Right atrium auricular region (tissue), 2 donors: Measurements from ENCODE around the gene TBX21. TPM values are rescaled to one million over a fixed set of nuclear protein-coding genes. Genes with fewer than 3 reads are reported as not detected.

Experiments
- DNase-seq: peaks from one replicate; pipeline ENCODE4 v3.0.0-alpha.2; 2019; ENCODE audit warnings: low spot score
- H3K27ac ChIP-seq, 2 donors: fragments of 200-600 bp; sonication (generic); 1 replicate in 1 of 2; 2 replicates in 1 of 2; pipeline ENCODE4 v1.5.1; 2016 to 2019
- H3K27me3 ChIP-seq, 2 donors: fragments of 200-600 bp; sonication (generic); one replicate each; pipeline versions ENCODE4 v1.5.1 to v1.6.0; 2017 to 2019
- H3K36me3 ChIP-seq: fragments of 200-600 bp; sonication (generic); one replicate; pipeline ENCODE4 v1.5.1; 2016
- H3K4me1 ChIP-seq, 2 donors: fragments of 200-600 bp; sonication (generic); one replicate each; pipeline versions ENCODE4 v1.5.1 to v1.6.0; 2017 to 2019
- H3K4me3 ChIP-seq, 2 donors: fragments of 200-600 bp; sonication (generic); 1 replicate in 1 of 2; 2 replicates in 1 of 2; pipeline ENCODE4 v1.5.1; 2017 to 2019; ENCODE audit warnings: mild to moderate bottlenecking in 1 of 2, moderate library complexity in 1 of 2
- H3K9me3 ChIP-seq, 2 donors: fragments of 200-600 bp; sonication (generic); one replicate each; pipeline ENCODE4 v1.5.1; 2019
- total RNA-seq, 2 donors: library from RNA; depleted of rRNA; stranded (reverse); fragments of >200 nt; gene quantifications; one replicate each; pipeline ENCODE4 v1.1.0, GENCODE V29; 2016
- TF ChIP-seq, protein P1 (sequence below), 2 donors: fragments of 200-600 bp; sonication (generic); IDR thresholded peaks; one replicate each; pipeline ENCODE4 v1.5.1; 2019; ENCODE audit warnings: antibody characterized with exemption in 2 of 2

Gene TBX21
- total RNA-seq, 2 donors from 2014 or later = 0.39 TPM; not detected in 1

DNA sequence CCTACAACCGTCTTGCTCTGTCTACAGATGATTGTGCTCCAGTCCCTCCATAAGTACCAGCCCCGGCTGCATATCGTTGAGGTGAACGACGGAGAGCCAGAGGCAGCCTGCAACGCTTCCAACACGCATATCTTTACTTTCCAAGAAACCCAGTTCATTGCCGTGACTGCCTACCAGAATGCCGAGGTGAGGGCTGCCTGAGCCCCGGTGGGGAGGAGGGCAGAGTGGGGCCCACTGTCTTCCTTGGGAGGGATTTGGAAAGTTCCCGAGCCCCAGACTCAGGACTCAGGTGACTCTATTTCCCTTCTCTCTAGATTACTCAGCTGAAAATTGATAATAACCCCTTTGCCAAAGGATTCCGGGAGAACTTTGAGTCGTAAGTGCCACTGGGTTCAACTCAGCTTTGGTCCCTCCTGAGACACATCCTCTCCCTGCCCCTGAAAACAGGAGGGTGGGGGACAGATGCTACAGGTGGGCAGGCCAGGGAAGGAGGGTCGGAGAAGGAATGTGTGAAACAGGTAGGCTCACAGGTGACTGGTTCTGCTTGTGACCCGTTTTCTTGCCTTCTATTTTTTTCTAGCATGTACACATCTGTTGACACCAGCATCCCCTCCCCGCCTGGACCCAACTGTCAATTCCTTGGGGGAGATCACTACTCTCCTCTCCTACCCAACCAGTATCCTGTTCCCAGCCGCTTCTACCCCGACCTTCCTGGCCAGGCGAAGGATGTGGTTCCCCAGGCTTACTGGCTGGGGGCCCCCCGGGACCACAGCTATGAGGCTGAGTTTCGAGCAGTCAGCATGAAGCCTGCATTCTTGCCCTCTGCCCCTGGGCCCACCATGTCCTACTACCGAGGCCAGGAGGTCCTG, 11.4 kb downstream of the TBX21 start:
- H3K9me3 ChIP-seq = no peaks in the 10 kb centered on the region
- no peak overlapping the region for H3K27ac ChIP-seq
- no peak overlapping the region for H3K4me3 ChIP-seq
- TF ChIP-seq, protein P1, sequence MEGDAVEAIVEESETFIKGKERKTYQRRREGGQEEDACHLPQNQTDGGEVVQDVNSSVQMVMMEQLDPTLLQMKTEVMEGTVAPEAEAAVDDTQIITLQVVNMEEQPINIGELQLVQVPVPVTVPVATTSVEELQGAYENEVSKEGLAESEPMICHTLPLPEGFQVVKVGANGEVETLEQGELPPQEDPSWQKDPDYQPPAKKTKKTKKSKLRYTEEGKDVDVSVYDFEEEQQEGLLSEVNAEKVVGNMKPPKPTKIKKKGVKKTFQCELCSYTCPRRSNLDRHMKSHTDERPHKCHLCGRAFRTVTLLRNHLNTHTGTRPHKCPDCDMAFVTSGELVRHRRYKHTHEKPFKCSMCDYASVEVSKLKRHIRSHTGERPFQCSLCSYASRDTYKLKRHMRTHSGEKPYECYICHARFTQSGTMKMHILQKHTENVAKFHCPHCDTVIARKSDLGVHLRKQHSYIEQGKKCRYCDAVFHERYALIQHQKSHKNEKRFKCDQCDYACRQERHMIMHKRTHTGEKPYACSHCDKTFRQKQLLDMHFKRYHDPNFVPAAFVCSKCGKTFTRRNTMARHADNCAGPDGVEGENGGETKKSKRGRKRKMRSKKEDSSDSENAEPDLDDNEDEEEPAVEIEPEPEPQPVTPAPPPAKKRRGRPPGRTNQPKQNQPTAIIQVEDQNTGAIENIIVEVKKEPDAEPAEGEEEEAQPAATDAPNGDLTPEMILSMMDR (IDR thresholded peaks at IDR 0.05) = no peak
- H3K36me3 ChIP-seq = no peaks in the 10 kb centered on the region
- no peaks in the 10 kb centered on the region for H3K27me3 ChIP-seq
- peak; percentile 42 for DNase-seq
- no peaks in the 10 kb centered on the region for H3K4me1 ChIP-seq

- Histone ChIP-seq H3K27ac (no peak overlapping the region), H3K27me3 (no peaks in the 10 kb centered on the region), H3K9me3 (no peaks in the 10 kb centered on the region), H3K4me1 (no peaks in the 10 kb centered on the region), H3K4me3 (no peak overlapping the region), H3K36me3 (no peaks in the 10 kb centered on the region)
- DNase-seq = no peak
- TF ChIP-seq, protein P1 (IDR thresholded peaks at IDR 0.05) = peak in 1 of 2 donors; percentile 21
These were observed 12.0 kb downstream of the TBX21 start for GRCh38 chr17:47745037-47745380.

- no peaks in the 10 kb centered on the region for H3K36me3 ChIP-seq
- H3K9me3 ChIP-seq = peaks cover 0 to 8% of the 10 kb centered on the region in 2 donors
- DNase-seq = no peak
- no peaks in the 10 kb centered on the region for H3K27me3 ChIP-seq
- H3K4me3 ChIP-seq = no peak overlapping the region
- H3K27ac ChIP-seq = no peak overlapping the region
- no peaks in the 10 kb centered on the region for H3K4me1 ChIP-seq
- TF ChIP-seq, protein P1 (IDR thresholded peaks at IDR 0.05) = no peak
These were observed 18.4 kb downstream of the TBX21 start for GRCh38 chr17:47751471-47751870.

DNA sequence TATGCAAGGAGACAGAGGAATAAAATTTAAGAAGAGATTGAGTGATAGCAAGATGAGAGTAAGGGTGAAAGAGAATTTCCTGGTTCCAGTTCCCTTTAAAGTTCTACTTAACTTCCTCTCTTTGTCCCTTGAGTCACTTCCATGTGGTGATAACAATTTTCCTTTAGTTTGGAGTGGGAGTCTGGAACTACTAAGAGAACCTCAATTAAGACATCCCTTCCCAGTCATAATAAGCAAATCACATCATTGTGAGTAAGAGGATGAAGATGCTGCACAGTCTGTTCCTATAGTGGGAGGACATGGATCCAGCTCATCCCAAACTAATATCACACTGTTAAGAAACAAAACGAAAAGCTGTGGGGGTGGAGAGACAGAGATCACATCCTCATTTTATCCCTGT, 24.4 kb downstream of the TBX21 start:
- Histone ChIP-seq H3K4me3 (no peak overlapping the region), H3K27me3 (no peaks in the 10 kb centered on the region), H3K36me3 (no peaks in the 10 kb centered on the region), H3K4me1 (no peaks in the 10 kb centered on the region), H3K9me3 (peaks cover 0 to 26% of the 10 kb centered on the region in 2 donors), H3K27ac (no peak overlapping the region)
- DNase-seq = no peak
- TF ChIP-seq, protein P1 (IDR thresholded peaks at IDR 0.05) = no peak

- no peaks in the 10 kb centered on the region for H3K36me3 ChIP-seq
- H3K4me1 ChIP-seq = no peaks in the 10 kb centered on the region
- H3K27me3 ChIP-seq = no peaks in the 10 kb centered on the region
- no peak overlapping the region for H3K27ac ChIP-seq
- H3K9me3 ChIP-seq = peaks cover 0 to 34% of the 10 kb centered on the region in 2 donors
- TF ChIP-seq, protein P1 (IDR thresholded peaks at IDR 0.05) = no peak
- DNase-seq = no peak
- H3K4me3 ChIP-seq = no peak overlapping the region
These were observed 27.5 kb downstream of the TBX21 start for GRCh38 chr17:47760409-47761140.
